Esophagus muscularis mucosa (tissue), 4 donors: ENCODE measurements around the gene IL17B. TPM values are rescaled to one million over a fixed set of nuclear protein-coding genes. Genes with fewer than 3 reads are reported as not detected.

Source experiments
- DNase-seq: peaks from one replicate; pipeline ENCODE4 v3.0.0-alpha.2; 2017; ENCODE audit errors: extremely low spot score
- H3K27ac ChIP-seq, 4 donors: fragments of 200-600 bp; sonication (generic); replicated peaks in 1 of 4; 1 replicate in 3 of 4; 2 replicates in 1 of 4; pipeline ENCODE4 v1.5.1; 2016 to 2019; ENCODE audit warnings: mild to moderate bottlenecking in 1 of 4
- H3K27me3 ChIP-seq, 4 donors: fragments of 200-600 bp; sonication (generic); one replicate each; pipeline versions ENCODE4 v1.5.1 to v1.6.0; 2016 to 2019
- H3K36me3 ChIP-seq, 4 donors: fragments of 200-600 bp; sonication (generic); one replicate each; pipeline ENCODE4 v1.5.1; 2016 to 2019
- H3K4me1 ChIP-seq, 4 donors: fragments of 200-600 bp; sonication (generic); one replicate each; pipeline ENCODE4 v1.5.1; 2016 to 2019
- H3K4me3 ChIP-seq, 4 donors: fragments of 200-600 bp; sonication (generic); 1 replicate in 2 of 4; 2 replicates in 2 of 4; pipeline ENCODE4 v1.5.1; 2016 to 2019; ENCODE audit warnings: mild to moderate bottlenecking in 4 of 4, moderate library complexity in 1 of 4
- H3K9me3 ChIP-seq, 4 donors: fragments of 200-600 bp; sonication (generic); 1 replicate in 3 of 4; 2 replicates in 1 of 4; pipeline ENCODE4 v1.5.1; 2016 to 2019
- EP300 ChIP-seq: sonication (generic); formaldehyde crosslinking; IDR thresholded peaks from one replicate; pipeline ENCODE4 v1.6.1; 2017; ENCODE audit warnings: antibody characterized with exemption
- POLR2A ChIP-seq: fragments of 450-650 bp; IDR thresholded peaks from one replicate; pipeline ENCODE4 v1.6.1; 2017; ENCODE audit warnings: antibody characterized with exemption, moderate library complexity, mild to moderate bottlenecking, low read depth
- POLR2AphosphoS5 ChIP-seq, 2 donors: sonication (generic); formaldehyde crosslinking; IDR thresholded peaks; one replicate each; pipeline ENCODE4 v1.6.1; 2017; ENCODE audit warnings: antibody characterized with exemption in 2 of 2
- WGBS: methylation state at CpG from one replicate; pipeline ENCODE4 v1.1.5; 2018; 5-methylcytosine and 5-hydroxymethylcytosine counted together
- intact Hi-C: fragments of 100-400 bp; cut with DNase I; formaldehyde crosslinking; loops from one replicate; pipeline ENCODE4 v1.15.1; 2023
- total RNA-seq, 4 donors: library from RNA; depleted of rRNA; stranded (reverse); fragments of >200 nt; gene quantifications; one replicate each; pipeline versions ENCODE4 v1.1.0 to v1.2.1, GENCODE V29; 2016
- TF ChIP-seq, protein P1 (sequence below), 3 experiments: fragments of 200-600 bp in 2 of 3; fragments of 450-650 bp in 1 of 3; sonication (generic) in 2 of 3; IDR thresholded peaks; one replicate each; pipeline ENCODE4 v1.5.1; 2017 to 2019; ENCODE audit warnings: antibody characterized with exemption in 3 of 3, mild to moderate bottlenecking in 2 of 3, moderate library complexity in 1 of 3

IL17B gene
- total RNA-seq, 4 donors from 2014 or later = 2.5 to 20.3 (median 8.0) TPM

- Histone ChIP-seq H3K4me3 (peak overlapping the region; percentile 47 to 61 (median 52)), H3K4me1 (peaks cover 67 to 98% (median 94%) of the 10 kb centered on the region in 4 donors), H3K27ac (peak overlapping the region; percentile 92 to 97 (median 96)), H3K9me3 (no peaks in the 10 kb centered on the region), H3K27me3 (no peaks in the 10 kb centered on the region), H3K36me3 (no peaks in the 10 kb centered on the region)
- TF ChIP-seq POLR2AphosphoS5 (IDR thresholded peaks at IDR 0.05) (peak in 1 of 2 donors; percentile 59), EP300 (no peak)
- no peak for DNase-seq
- WGBS = 42% methylated on average over 11 of the region's 12 CpGs
- intact Hi-C loops = no loop called here
Observed at GRCh38 chr5:149382517-149383220, 3.6 kb upstream of the IL17B start.

GRCh38 chr5:149381986-149382338, 2.9 kb upstream of the IL17B start:
- H3K4me1 ChIP-seq = peaks cover 60 to 94% (median 89%) of the 10 kb centered on the region in 4 donors
- intact Hi-C loops = loop anchor here (2.0 kb wide), 1 partner anchor 53 kb away; no protein-coding TSS in a partner anchor
- H3K27ac ChIP-seq = peak overlapping the region; percentile 92 to 97 (median 96)

GRCh38 chr5:149381261-149381985, 2.3 kb upstream of the IL17B start:
- TF ChIP-seq EP300 (no peak), POLR2AphosphoS5 (IDR thresholded peaks at IDR 0.05) (no peak), POLR2A (no peak)
- TF ChIP-seq, protein P1, sequence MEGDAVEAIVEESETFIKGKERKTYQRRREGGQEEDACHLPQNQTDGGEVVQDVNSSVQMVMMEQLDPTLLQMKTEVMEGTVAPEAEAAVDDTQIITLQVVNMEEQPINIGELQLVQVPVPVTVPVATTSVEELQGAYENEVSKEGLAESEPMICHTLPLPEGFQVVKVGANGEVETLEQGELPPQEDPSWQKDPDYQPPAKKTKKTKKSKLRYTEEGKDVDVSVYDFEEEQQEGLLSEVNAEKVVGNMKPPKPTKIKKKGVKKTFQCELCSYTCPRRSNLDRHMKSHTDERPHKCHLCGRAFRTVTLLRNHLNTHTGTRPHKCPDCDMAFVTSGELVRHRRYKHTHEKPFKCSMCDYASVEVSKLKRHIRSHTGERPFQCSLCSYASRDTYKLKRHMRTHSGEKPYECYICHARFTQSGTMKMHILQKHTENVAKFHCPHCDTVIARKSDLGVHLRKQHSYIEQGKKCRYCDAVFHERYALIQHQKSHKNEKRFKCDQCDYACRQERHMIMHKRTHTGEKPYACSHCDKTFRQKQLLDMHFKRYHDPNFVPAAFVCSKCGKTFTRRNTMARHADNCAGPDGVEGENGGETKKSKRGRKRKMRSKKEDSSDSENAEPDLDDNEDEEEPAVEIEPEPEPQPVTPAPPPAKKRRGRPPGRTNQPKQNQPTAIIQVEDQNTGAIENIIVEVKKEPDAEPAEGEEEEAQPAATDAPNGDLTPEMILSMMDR (IDR thresholded peaks at IDR 0.05) = no peak
- H3K27me3 ChIP-seq = no peaks in the 10 kb centered on the region
- WGBS = 48% methylated on average over 6 of the region's 8 CpGs
- H3K4me1 ChIP-seq = peaks cover 55 to 88% (median 83%) of the 10 kb centered on the region in 4 donors
- peak overlapping the region; percentile 47 to 61 (median 52) for H3K4me3 ChIP-seq
- no peak for DNase-seq
- intact Hi-C loops = loop anchor here (2.0 kb wide), 1 partner anchor 53 kb away; no protein-coding TSS in a partner anchor
- H3K9me3 ChIP-seq = no peaks in the 10 kb centered on the region
- peak overlapping the region; percentile 92 to 97 (median 96) for H3K27ac ChIP-seq
- H3K36me3 ChIP-seq = no peaks in the 10 kb centered on the region

More at GRCh38 chr5:149381986-149382338, 2.9 kb upstream of the IL17B start:
- 0% methylated on average over 4 of the region's 16 CpGs for WGBS
- Histone ChIP-seq H3K36me3 (no peaks in the 10 kb centered on the region), H3K4me3 (peak overlapping the region; percentile 47 to 61 (median 52)), H3K9me3 (no peaks in the 10 kb centered on the region), H3K27me3 (no peaks in the 10 kb centered on the region)
- peak; percentile 95 for DNase-seq
- TF ChIP-seq, protein P1 (IDR thresholded peaks at IDR 0.05) = peak; percentile 92 to 98 (median 97)
- TF ChIP-seq POLR2AphosphoS5 (IDR thresholded peaks at IDR 0.05) (peak in 1 of 2 donors; percentile 83), EP300 (no peak), POLR2A (no peak)

DNA sequence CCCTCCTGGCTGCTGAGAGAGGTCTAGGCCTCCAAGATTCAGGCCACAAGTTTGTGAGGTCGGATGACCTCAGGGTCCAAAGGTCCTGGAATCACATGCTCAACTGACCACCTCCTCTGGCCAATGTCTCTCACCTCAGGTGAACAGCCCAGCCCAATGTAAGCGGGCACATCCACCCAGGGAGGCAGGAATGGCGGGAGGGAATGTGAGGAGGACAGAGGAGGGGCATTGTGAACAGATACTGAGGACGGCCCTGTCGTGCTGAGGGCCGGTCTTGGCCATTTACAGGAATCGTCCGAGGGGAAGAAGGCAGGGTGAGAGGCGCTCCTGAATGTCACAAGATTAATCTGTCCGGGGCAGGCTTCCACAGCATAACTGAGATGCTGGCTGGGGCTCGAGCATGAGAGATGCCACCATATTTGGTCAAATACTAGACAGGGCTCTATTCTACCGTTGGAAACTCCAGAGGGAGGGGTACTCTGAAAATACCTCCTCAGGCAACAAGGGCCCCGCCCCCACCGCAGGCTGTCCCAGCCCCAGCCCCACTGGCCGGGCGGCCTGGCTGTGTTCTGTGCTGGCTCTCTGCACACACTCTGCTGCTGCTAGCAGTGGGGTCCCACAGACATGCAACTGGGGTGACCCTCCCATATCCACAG, 1.5 kb upstream of the IL17B start:
- WGBS = 40% methylated on average over 10 of the region's 16 CpGs
- Histone ChIP-seq H3K36me3 (no peaks in the 10 kb centered on the region), H3K4me1 (peaks cover 46 to 80% (median 75%) of the 10 kb centered on the region in 4 donors), H3K9me3 (no peaks in the 10 kb centered on the region), H3K4me3 (peak overlapping the region; percentile 47 to 61 (median 52)), H3K27me3 (no peaks in the 10 kb centered on the region), H3K27ac (peak overlapping the region; percentile 92 to 97 (median 96))
- DNase-seq = no peak
- peak in 1 of 2 donors; percentile 88 for TF ChIP-seq POLR2AphosphoS5 (IDR thresholded peaks at IDR 0.05)
- peak; percentile 71 for TF ChIP-seq EP300
- TF ChIP-seq, protein P1 (IDR thresholded peaks at IDR 0.05) = no peak
- TF ChIP-seq POLR2A = peak; percentile 15
- intact Hi-C loops = loop anchor here (2.0 kb wide), 1 partner anchor 54 kb away; no protein-coding TSS in a partner anchor
